Glomerular visceral epithelial cell (primary cell): Measurements from ENCODE around the gene FIGN.

Experiments
- DNase-seq: peaks from one replicate; pipeline ENCODE4 v3.0.0-alpha.2; 2016; ENCODE audit errors: extremely low spot score

FIGN gene

DNA sequence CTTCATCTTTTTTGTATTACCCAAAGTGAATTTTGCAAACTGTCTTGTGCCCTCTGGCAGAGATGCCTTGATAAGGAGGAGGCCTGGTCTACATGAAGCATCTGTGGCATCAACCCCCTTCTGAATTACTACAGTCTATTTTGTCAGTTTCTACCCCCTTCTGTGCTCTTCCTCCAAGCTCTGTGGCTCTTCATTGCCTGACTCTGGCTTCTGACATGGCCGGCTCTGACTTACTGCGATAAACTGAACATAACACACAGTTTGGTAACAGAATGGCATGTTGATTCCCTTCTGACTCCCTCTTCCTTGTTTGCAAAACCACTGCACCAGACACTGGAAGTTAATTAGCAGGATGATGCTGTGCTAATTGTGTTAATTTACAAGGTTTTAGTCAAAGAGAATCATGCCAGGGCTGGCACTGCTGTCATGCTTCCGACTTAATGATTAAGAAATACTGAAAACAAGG, 122.5 kb downstream of the FIGN start:
- no peak for DNase-seq

GRCh38 chr2:163612332-163612731, 123.5 kb downstream of the FIGN start:
- DNase-seq, result no peak

DNA sequence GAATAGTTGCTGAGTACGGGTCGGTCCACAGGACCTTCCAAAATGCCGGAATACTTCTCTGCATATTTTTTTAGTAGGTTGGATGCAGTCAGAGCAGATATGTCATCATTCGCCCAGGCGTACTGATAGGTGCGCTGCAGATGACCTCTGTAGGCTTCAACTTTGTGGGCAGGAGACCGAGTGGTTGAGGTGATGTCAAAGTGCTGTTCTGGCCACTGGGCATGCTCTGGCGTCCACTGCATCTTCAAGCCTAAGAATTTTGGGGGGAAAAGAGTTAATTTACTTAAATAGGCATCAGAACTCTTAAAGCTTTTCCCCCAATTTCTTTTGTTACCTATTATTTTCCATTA, 124.3 kb downstream of the FIGN start:
- no peak for DNase-seq

GRCh38 chr2:163610817-163611556, 124.8 kb downstream of the FIGN start:
- DNase-seq, result no peak

GRCh38 chr2:163607630-163608029, 128.2 kb downstream of the FIGN start:
- DNase-seq, result no peak

- DNase-seq, result no peak
Observed at GRCh38 chr2:163606878-163607277, 128.9 kb downstream of the FIGN start.

GRCh38 chr2:163605779-163606178, 130.0 kb downstream of the FIGN start:
- DNase-seq, result no peak

GRCh38 chr2:163604941-163605555, 130.8 kb downstream of the FIGN start:
- DNase-seq, result peak; percentile 67

DNA sequence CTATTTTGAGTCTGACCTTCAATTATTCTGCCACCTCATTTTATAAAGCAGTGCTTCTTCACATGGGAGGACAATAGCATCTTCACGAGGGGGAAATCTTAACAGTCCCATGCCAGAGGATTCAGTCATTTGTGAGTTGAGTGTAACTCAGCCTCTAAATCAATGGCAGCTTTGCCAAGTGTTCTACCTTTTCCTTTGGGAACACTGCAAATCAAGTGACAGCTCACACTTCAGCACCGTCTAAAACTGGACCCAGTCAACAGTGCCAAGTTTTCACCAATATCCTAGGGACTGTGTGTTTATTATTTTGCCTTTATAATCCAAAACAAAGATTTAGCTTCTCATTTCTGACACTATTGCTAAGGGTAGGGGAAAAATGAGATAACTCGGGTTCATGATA, 133.6 kb downstream of the FIGN start:
- no peak for DNase-seq

DNA sequence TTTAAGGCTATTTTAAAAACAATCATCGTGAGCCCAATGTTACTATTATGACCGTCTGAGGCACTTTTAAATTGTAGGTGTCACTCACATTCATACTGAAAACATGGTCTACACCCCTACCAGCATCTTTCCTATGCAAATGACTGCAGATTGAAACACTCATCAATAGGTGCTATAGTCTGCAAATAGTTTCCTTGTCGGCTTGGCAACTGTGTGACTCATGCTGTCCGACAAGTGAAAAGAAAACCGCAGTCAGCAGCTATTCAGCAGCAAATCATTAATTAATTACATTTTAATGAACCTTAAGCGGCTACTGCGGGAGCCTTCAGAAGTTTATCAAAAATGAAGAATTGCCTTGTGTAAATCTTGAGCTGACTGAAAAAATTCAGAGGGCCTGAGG, 134.4 kb downstream of the FIGN start:
- peak; percentile 77 for DNase-seq

GRCh38 chr2:163600801-163601200, 135.0 kb downstream of the FIGN start:
- DNase-seq, result no peak

DNA sequence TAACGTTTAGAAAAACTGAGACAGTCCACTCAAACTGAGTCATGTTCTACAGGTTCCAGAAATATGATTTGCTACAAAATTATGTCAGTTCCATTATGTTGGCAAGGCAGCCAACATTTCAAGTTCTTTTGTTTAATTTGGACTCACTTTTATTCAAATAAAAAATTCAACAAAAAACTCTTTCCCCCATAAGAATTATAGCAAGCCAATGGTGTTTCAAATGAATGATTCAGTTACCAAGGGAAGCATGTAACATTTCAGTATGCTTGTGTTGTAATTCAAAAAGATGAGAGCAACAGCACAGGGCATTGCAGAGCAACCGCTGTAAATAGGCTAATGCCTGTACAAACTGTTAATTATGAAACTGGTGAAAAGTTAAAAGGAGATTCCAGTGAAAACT, 140.8 kb downstream of the FIGN start:
- no peak for DNase-seq

- no peak for DNase-seq
Observed at GRCh38 chr2:163594497-163594896, 141.3 kb downstream of the FIGN start.

GRCh38 chr2:163593982-163594381, 141.8 kb downstream of the FIGN start:
- no peak for DNase-seq

DNA sequence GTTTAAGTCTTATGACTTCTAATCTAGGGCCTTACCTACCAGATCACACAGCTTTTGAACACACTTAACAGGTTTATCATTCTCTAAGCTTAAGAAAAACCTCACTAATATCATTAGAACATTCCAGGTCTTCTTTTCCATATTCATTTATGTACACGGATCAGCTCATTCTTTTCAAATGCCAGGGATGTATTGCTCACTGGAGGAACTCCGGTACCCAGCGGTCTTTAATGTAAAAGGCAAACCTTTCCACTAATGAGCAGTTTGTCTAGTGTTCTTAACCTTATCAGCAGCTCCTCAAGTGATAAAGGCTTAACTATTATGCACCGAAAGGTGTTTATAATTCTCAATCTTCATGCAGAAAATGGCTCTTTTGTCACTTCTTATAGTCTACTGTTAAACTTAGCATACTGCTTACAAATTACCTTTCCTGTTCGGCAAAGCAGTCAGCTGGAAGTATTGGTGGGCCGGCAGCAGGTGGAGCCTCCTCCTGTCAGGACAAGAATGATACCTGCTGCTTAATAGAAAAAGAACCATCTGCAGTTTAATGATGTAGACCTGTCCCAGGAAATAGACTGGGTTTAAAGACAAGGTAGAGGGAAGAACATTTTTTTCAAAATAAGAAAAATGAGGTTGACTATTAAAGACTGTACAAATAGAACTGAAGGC, 142.7 kb downstream of the FIGN start:
- DNase-seq, result no peak

GRCh38 chr2:163591461-163591860, 144.3 kb downstream of the FIGN start:
- DNase-seq, result no peak

DNA sequence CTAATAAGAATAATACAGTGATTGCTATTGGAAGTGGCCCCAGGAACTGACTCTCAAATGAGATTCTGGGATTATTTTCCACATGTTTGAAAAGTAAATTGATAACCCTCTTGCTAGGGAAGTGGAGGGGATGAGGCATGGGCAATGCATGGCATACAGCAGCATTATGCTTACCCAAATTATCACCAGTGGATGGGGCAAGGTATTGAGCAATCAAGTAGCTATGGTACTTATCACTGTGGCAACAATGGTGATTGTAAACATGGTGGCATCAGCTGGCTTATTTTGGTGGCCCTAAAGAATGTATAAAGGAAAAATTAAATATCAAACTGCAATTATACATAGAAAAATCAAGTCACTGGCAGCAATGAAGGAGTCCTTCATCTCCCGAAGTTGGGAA, 155.1 kb downstream of the FIGN start:
- no peak for DNase-seq

DNA sequence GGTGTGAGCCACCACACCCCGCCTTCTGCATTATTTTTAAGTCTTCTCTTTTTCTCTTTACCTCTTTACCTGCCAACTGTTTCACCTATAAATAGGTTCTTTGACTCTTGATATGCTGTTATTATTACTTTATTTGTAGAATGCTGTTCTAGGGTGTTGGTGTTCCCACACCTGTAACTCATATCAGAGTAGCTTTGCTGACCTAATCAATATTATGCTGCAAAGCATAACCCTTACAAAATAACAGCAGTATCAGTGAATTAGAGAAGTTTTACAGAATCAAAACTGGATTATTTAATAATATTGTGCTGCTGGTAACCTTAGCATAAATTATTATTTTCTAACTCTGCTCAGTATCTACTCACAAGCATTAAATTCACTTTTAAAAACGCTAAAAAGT, 161.5 kb downstream of the FIGN start:
- no peak for DNase-seq

DNA sequence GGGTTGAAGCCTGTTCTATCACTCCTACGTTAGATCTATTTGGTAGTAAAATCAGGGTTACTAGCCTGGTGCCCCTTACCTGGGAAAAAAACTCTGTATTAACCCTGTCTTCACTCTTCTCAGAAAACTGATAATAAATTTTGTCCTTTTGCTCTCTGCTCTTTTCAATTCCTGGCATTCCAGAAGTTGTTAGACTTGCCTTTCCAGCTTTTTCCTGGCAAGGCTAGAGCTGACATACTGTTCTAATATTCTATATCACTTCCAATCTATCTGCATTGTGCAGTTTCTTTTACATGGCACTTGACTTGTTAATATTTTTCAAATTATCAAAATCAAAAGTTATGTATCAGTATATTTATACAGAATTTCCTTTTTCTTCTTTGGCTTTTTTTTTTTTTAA, 162.2 kb downstream of the FIGN start:
- no peak for DNase-seq

DNA sequence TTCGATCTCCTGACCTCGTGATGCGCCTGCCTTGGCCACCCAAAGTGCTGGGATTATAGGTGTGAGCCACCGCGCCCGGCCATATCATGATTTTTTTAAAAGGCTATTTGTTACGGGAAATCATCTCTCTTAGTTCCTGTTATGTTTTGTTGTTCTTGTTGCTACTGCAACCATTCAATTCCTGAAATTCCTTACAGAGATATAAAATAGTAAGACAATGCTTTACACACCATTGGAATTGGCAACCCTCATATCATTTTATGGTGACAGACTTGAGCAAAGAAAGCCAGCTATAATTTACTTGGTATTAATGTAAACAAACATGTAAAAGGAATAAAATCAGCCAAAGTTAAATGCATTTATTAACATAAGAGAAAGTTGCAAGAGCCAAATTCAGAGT, 163.0 kb downstream of the FIGN start:
- no peak for DNase-seq

DNA sequence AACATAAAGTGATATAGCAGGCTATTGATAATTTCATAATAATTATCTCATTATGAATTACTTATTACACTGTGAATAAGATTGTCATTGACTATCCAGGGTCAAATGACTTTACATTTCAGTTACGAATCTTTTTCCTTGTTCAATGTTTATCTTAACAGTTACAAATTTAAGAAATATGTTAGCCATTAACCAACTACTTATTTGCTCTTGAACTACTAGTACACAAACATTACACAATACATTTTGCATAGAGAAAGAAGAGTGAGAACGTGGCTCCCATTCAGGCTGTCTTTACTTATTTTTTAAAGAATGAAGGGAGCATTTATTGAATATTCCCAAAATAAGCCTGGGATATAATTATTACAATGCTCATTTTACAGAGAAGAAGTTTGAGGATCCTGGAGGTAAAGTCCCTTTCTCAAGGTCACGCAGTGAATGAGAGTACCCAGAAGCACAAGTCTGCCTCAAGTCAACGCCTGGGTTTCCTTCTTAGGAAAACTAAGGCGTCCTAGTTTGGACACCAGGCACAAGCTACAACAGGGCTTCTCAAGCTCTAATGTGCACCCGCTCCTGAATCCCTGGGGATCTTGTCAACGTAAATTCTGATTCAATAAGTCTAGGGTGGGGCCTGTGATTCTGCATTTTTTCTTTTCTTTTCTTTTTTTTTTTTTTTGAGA, 164.2 kb downstream of the FIGN start:
- DNase-seq, result no peak

DNA sequence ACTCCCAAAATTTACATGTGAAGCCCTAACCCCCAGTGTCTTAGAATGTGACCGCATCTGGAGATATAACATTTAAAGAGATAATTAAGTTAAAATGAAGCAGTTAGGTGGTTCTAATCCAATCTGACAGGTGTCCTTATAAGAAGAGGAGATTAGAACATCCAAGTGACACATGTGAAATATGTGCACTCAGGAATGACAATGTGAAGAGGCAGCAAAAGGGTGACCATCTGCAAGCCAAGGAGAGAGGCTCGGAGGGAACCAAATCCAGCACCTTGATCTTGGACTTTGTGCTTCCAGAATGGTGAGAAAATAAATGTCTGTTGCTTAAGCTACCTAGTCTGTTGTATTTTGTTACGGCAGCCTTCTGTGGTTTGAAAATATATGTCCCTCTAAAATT, 165.4 kb downstream of the FIGN start:
- no peak for DNase-seq

DNA sequence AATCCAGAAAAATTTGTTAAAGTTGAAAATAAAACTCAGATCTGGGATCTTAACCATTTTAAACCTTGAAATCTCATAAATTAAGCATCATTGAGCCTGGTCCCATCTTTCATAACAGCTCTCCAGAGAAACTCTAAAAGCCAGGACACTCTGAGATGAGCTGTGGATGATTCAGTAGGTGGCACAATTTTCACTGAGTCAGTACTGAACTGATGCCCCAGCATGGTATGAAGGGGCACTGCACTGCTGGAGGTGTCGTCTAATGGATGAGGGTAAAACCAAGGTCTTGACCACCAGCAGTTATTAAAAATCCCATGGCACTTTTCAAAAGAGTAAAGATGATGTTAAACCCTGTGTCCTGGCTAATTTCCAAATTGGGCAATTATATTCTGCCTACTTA, 170.6 kb downstream of the FIGN start:
- no peak for DNase-seq
